ENCODE measurements around the gene MAPKAPK2. TPM values are rescaled to one million over a fixed set of nuclear protein-coding genes. Genes with fewer than 3 reads are reported as not detected.

The MAPKAPK2 gene
- total RNA-seq, 1 experiment from 2014 or later: 72.4 TPM

DNA sequence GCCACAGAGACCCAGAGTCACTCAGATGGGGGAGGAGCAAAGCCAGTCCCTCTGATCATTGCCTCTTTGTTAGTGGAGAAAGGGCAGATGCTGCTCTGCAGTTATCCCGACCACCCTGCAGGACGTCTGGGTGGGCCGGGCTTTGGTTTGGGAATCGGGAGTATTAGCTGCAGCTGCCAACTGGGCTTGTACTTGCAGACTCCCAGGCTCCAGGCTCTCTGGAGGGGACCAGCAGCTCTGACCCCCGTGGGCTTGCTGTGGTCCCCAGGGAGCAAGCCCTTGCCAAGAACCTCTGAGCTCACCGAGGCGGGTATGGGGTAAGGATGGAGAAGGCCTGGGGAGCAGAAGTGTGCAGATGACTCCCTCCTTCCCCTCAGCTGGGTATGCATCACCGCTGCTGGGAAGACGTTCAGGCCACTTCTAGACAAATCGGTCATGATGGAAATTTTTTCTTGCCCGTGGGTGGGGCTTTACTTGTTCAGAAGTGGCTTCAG is 21.6 kb downstream of the MAPKAPK2 start:
- no TSS peak for BruUV-seq (replicated peaks)
- ChIA-PET POLR2A (interaction anchor here (0.6 kb wide), 1 partner anchor 22 kb away, joined by 4 read pairs; the partner anchor contains the start of gene MAPKAPK2), CTCF (interaction anchor here (0.9 kb wide), 1 partner anchor 20 kb away, joined by 3 read pairs; no protein-coding TSS in a partner anchor)
- Histone ChIP-seq H3K4me1 (ENCODE audit: control insufficient read depth, insufficient read depth, low read length) (peaks cover 52% of the 10 kb centered on the region), H3K9me3 (ENCODE audit: control insufficient read depth, insufficient read depth, low read depth, low read length) (no peaks in the 10 kb centered on the region), H3K27me3 (ENCODE audit: control insufficient read depth, insufficient read depth, low read length) (no peaks in the 10 kb centered on the region), H3K4me3 (ENCODE audit: low read depth in 2 of 2, low read length in 2 of 2) (no peak overlapping the region), H3K27ac (ENCODE audit: low read length) (no peak overlapping the region), H3K36me3 (ENCODE audit: control insufficient read depth, insufficient read depth, low read length) (no peaks in the 10 kb centered on the region)
- in situ Hi-C loops (cut with HindIII; ENCODE audit: low pct_unique_long_range_greater_than_20kb, low sequenced_read_pairs) (no loop called here), intact Hi-C loops (cut with micrococcal nuclease; ENCODE audit: unreplicated experiment) (no loop called here)
- TF ChIP-seq SIN3A (IDR thresholded peaks at IDR 0.05; ENCODE audit: borderline replicate concordance, insufficient read depth, low read depth, low read length): no peak
- TF ChIP-seq, protein P1, sequence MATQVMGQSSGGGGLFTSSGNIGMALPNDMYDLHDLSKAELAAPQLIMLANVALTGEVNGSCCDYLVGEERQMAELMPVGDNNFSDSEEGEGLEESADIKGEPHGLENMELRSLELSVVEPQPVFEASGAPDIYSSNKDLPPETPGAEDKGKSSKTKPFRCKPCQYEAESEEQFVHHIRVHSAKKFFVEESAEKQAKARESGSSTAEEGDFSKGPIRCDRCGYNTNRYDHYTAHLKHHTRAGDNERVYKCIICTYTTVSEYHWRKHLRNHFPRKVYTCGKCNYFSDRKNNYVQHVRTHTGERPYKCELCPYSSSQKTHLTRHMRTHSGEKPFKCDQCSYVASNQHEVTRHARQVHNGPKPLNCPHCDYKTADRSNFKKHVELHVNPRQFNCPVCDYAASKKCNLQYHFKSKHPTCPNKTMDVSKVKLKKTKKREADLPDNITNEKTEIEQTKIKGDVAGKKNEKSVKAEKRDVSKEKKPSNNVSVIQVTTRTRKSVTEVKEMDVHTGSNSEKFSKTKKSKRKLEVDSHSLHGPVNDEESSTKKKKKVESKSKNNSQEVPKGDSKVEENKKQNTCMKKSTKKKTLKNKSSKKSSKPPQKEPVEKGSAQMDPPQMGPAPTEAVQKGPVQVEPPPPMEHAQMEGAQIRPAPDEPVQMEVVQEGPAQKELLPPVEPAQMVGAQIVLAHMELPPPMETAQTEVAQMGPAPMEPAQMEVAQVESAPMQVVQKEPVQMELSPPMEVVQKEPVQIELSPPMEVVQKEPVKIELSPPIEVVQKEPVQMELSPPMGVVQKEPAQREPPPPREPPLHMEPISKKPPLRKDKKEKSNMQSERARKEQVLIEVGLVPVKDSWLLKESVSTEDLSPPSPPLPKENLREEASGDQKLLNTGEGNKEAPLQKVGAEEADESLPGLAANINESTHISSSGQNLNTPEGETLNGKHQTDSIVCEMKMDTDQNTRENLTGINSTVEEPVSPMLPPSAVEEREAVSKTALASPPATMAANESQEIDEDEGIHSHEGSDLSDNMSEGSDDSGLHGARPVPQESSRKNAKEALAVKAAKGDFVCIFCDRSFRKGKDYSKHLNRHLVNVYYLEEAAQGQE (IDR thresholded peaks at IDR 0.05; ENCODE audit: insufficient read depth in 1 of 2, low read depth in 2 of 2, low read length in 1 of 2): no peak
- TF ChIP-seq TCF7L2 (IDR thresholded peaks at IDR 0.05; ENCODE audit: low read depth, low read length): no peak
- TF ChIP-seq POLR2AphosphoS5 (IDR thresholded peaks at IDR 0.05; ENCODE audit: low read depth, low read length): no peak
- TF ChIP-seq, protein P2, sequence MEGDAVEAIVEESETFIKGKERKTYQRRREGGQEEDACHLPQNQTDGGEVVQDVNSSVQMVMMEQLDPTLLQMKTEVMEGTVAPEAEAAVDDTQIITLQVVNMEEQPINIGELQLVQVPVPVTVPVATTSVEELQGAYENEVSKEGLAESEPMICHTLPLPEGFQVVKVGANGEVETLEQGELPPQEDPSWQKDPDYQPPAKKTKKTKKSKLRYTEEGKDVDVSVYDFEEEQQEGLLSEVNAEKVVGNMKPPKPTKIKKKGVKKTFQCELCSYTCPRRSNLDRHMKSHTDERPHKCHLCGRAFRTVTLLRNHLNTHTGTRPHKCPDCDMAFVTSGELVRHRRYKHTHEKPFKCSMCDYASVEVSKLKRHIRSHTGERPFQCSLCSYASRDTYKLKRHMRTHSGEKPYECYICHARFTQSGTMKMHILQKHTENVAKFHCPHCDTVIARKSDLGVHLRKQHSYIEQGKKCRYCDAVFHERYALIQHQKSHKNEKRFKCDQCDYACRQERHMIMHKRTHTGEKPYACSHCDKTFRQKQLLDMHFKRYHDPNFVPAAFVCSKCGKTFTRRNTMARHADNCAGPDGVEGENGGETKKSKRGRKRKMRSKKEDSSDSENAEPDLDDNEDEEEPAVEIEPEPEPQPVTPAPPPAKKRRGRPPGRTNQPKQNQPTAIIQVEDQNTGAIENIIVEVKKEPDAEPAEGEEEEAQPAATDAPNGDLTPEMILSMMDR (IDR thresholded peaks at IDR 0.05): no peak
- no peak for ATAC-seq
- no peak for DNase-seq (ENCODE audit: low read depth, low spot score)

DNA sequence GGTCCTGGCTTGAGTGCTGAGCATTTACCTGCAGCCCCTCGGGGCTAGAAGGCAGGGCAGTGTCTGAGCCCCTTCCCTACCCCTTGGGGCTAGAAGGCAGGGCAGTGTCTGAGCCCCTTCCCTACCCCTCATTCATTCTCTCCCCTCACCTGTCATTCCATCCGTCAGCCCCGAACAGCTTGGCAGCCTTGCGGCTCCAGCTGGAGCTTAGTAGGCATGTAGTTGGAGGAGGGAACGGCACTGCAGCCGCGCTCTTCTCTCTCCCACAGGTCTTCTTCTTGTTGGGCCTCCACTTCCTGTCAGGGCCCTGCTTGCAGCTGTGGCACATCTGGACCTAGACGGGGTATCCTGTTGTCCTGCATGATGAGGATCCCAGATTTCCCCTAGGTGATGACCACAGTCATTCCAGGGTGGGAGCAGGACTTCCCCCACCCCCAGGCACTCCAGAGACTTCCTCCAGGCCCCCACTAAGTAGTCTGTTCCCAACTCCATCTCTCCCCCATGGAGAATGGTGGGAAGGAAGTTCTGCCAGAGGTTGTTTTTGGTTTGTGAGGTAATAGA is 22.2 kb downstream of the MAPKAPK2 start:
- intact Hi-C loops (cut with micrococcal nuclease; ENCODE audit: unreplicated experiment): no loop called here
- H3K36me3 ChIP-seq (ENCODE audit: control insufficient read depth, insufficient read depth, low read length): no peaks in the 10 kb centered on the region
- DNase-seq (ENCODE audit: low read depth, low spot score) (no peak), ATAC-seq (no peak)
- ChIA-PET POLR2A (interaction anchor here (0.6 kb wide), 1 partner anchor 22 kb away, joined by 4 read pairs; the partner anchor contains the start of gene MAPKAPK2), CTCF (no interaction called here)
- peaks cover 54% of the 10 kb centered on the region for H3K4me1 ChIP-seq (ENCODE audit: control insufficient read depth, insufficient read depth, low read length)
- TF ChIP-seq, protein P1 (IDR thresholded peaks at IDR 0.05; ENCODE audit: insufficient read depth in 1 of 2, low read depth in 2 of 2, low read length in 1 of 2): no peak
- TF ChIP-seq POLR2AphosphoS5 (IDR thresholded peaks at IDR 0.05; ENCODE audit: low read depth, low read length) (no peak), TCF7L2 (IDR thresholded peaks at IDR 0.05; ENCODE audit: low read depth, low read length) (no peak), SIN3A (IDR thresholded peaks at IDR 0.05; ENCODE audit: borderline replicate concordance, insufficient read depth, low read depth, low read length) (no peak)
- TF ChIP-seq, protein P2 (IDR thresholded peaks at IDR 0.05): no peak
- H3K27me3 ChIP-seq (ENCODE audit: control insufficient read depth, insufficient read depth, low read length): no peaks in the 10 kb centered on the region
- no TSS peak for BruUV-seq (replicated peaks)
- no peak overlapping the region for H3K27ac ChIP-seq (ENCODE audit: low read length)
- H3K4me3 ChIP-seq (ENCODE audit: low read depth in 2 of 2, low read length in 2 of 2): no peak overlapping the region
- in situ Hi-C loops (cut with HindIII; ENCODE audit: low pct_unique_long_range_greater_than_20kb, low sequenced_read_pairs): no loop called here
- H3K9me3 ChIP-seq (ENCODE audit: control insufficient read depth, insufficient read depth, low read depth, low read length): no peaks in the 10 kb centered on the region
